C1 segment of cervical spinal cord (tissue), 14 donors: ENCODE results near the gene PHOX2A.
A peak's percentile ranks its signal among the peaks of the same experiment; 100 is the strongest.

ENCODE experiments used
- DNase-seq, 14 donors: peaks; one replicate each; lab custom pipeline; 2025; lab: John Stamatoyannopoulos, UW

PHOX2A gene

GRCh38 chr11:72233773-72234513 is 10.0 kb downstream of the PHOX2A start:
- DNase-seq = no peak

GRCh38 chr11:72233056-72233772 is 10.8 kb downstream of the PHOX2A start:
- no peak for DNase-seq

- no peak for DNase-seq
Observed at GRCh38 chr11:72232260-72233055, 11.5 kb downstream of the PHOX2A start.

GRCh38 chr11:72231396-72232259 is 12.3 kb downstream of the PHOX2A start:
- DNase-seq = no peak

- DNase-seq = no peak
Observed at GRCh38 chr11:72230764-72231365, 13.1 kb downstream of the PHOX2A start.

- DNase-seq = no peak
Observed at GRCh38 chr11:72229925-72230763, 13.8 kb downstream of the PHOX2A start.

GRCh38 chr11:72229336-72229924 is 14.5 kb downstream of the PHOX2A start:
- no peak for DNase-seq

- DNase-seq = no peak
Observed at GRCh38 chr11:72228844-72229231, 15.1 kb downstream of the PHOX2A start.

- no peak for DNase-seq
Observed at GRCh38 chr11:72228229-72228843, 15.6 kb downstream of the PHOX2A start.

- DNase-seq = peak in 2 of 14 donors; percentile 17 to 20
Observed at GRCh38 chr11:72227316-72228228, 16.4 kb downstream of the PHOX2A start.

- DNase-seq = no peak
Observed at GRCh38 chr11:72226701-72227100, 17.3 kb downstream of the PHOX2A start.

- no peak for DNase-seq
Observed at GRCh38 chr11:72225411-72225951, 18.5 kb downstream of the PHOX2A start.

GRCh38 chr11:72224564-72225410 is 19.2 kb downstream of the PHOX2A start, which contains the start of gene INPPL1:
INPPL1 (plus strand) TSS chr11:72224767; CDS start chr11:72224985, 218 bp downstream.
- DNase-seq = peak in 3 of 14 donors; percentile 53 to 63 (median 55)

- DNase-seq = peak in 12 of 14 donors; percentile 11 to 84 (median 65)
Observed at GRCh38 chr11:72223615-72224563, 20.1 kb downstream of the PHOX2A start.

GRCh38 chr11:72222907-72223614 is 20.9 kb downstream of the PHOX2A start:
- DNase-seq = peak; percentile 19 to 89 (median 71)
